CD14-positive monocyte (primary cell): ENCODE results near the gene CFAP97. TPM values are rescaled to one million over a fixed set of nuclear protein-coding genes. Genes with fewer than 3 reads are reported as not detected.

Experiments
- DNase-seq, 3 donors: peaks; one replicate each; pipeline ENCODE4 v3.0.0-alpha.2; 2011 to 2022
- H2AFZ ChIP-seq: 2 replicates; pipeline ENCODE4 v1.6.0; 2012; ENCODE audit warnings: mild to moderate bottlenecking, low read depth, low read length, inconsistent platforms; ENCODE audit not compliant: insufficient read depth, poor library complexity, severe bottlenecking
- H3K27ac ChIP-seq, 2 donors: 1 replicate in 1 of 2; 2 replicates in 1 of 2; pipeline ENCODE4 v1.5.1; 2012 to 2013; ENCODE audit warnings: low read length in 2 of 2, control low read depth in 1 of 2, inconsistent platforms in 1 of 2, low read depth in 1 of 2, mild to moderate bottlenecking in 1 of 2
- H3K27me3 ChIP-seq, 2 donors: one replicate each; pipeline versions ENCODE4 v1.6.0 to v1.6.1; 2011 to 2013; ENCODE audit warnings: low read length in 2 of 2; ENCODE audit not compliant: control insufficient read depth in 2 of 2, insufficient read depth in 2 of 2
- H3K36me3 ChIP-seq, 2 donors: replicated peaks in 1 of 2; 1 replicate in 1 of 2; 2 replicates in 1 of 2; pipeline versions ENCODE4 v1.5.1 to v1.6.1; 2012 to 2013; ENCODE audit warnings: low read length in 2 of 2, control low read depth in 1 of 2, inconsistent platforms in 1 of 2, mild to moderate bottlenecking in 1 of 2; ENCODE audit not compliant: insufficient read depth in 2 of 2, control insufficient read depth in 1 of 2
- H3K4me1 ChIP-seq, 2 donors: 1 replicate in 1 of 2; 2 replicates in 1 of 2; pipeline versions ENCODE4 v1.5.1 to v1.6.1; 2012 to 2013; ENCODE audit warnings: low read length in 2 of 2, control low read depth in 1 of 2, inconsistent platforms in 1 of 2, mild to moderate bottlenecking in 1 of 2, moderate library complexity in 1 of 2; ENCODE audit not compliant: insufficient read depth in 2 of 2, control insufficient read depth in 1 of 2
- H3K4me2 ChIP-seq: replicated peaks from 2 replicates; pipeline ENCODE3; 2012; ENCODE audit warnings: low read length, moderate library complexity, mild to moderate bottlenecking; ENCODE audit not compliant: poor library complexity, severe bottlenecking; ENCODE audit errors: extremely low read depth
- H3K4me3 ChIP-seq, 3 experiments: fragments of 200-600 bp in 1 of 3; sonication (generic) in 1 of 3; replicated peaks in 1 of 3; 1 replicate in 2 of 3; 2 replicates in 1 of 3; pipeline ENCODE4 v1.5.1; 2011 to 2013; ENCODE audit warnings: low read length in 3 of 3, mild to moderate bottlenecking in 3 of 3, control low read depth in 2 of 3, low read depth in 2 of 3, inconsistent platforms in 1 of 3, moderate library complexity in 1 of 3
- H3K79me2 ChIP-seq: 2 replicates; pipeline ENCODE4 v1.6.0; 2012; ENCODE audit warnings: mild to moderate bottlenecking, control low read depth, inconsistent platforms, low read length, moderate library complexity; ENCODE audit not compliant: insufficient read depth
- H3K9ac ChIP-seq: 2 replicates; pipeline ENCODE4 v1.6.0; 2017; ENCODE audit warnings: low read length, mild to moderate bottlenecking; ENCODE audit not compliant: insufficient read depth, poor library complexity, severe bottlenecking
- H3K9me3 ChIP-seq, 2 donors: replicated peaks in 1 of 2; 1 replicate in 1 of 2; 2 replicates in 1 of 2; pipeline versions ENCODE4 v1.5.1 to v1.6.1; 2012 to 2013; ENCODE audit warnings: low read length in 2 of 2, control low read depth in 1 of 2; ENCODE audit not compliant: control insufficient read depth in 1 of 2, insufficient read depth in 1 of 2
- H4K20me1 ChIP-seq: 2 replicates; pipeline ENCODE4 v1.6.0; 2012; ENCODE audit warnings: mild to moderate bottlenecking, low read length, control low read depth, moderate library complexity; ENCODE audit not compliant: insufficient read depth
- H3K27ac Mint-ChIP-seq, 7 donors: one replicate each; pipeline ENCODE4 v1.8.0; 2020; ENCODE audit warnings: mild to moderate bottlenecking in 7 of 7, mixed read lengths in 7 of 7, moderate library complexity in 6 of 7, inconsistent platforms in 2 of 7
- H3K27me3 Mint-ChIP-seq, 3 donors: one replicate each; pipeline ENCODE4 v1.8.0; 2021 to 2022; ENCODE audit warnings: low read depth in 3 of 3, mild to moderate bottlenecking in 3 of 3, mixed read lengths in 3 of 3, moderate library complexity in 3 of 3, inconsistent platforms in 1 of 3
- H3K36me3 Mint-ChIP-seq, 2 donors: one replicate each; pipeline ENCODE4 v1.8.0; 2020; ENCODE audit warnings: mixed read lengths in 2 of 2, inconsistent platforms in 1 of 2, mild to moderate bottlenecking in 1 of 2
- H3K4me1 Mint-ChIP-seq: one replicate; pipeline ENCODE4 v1.8.0; 2020; ENCODE audit warnings: mild to moderate bottlenecking, mixed read lengths
- H3K4me3 Mint-ChIP-seq, 2 donors: one replicate each; pipeline ENCODE4 v1.8.0; 2020; ENCODE audit warnings: mild to moderate bottlenecking in 2 of 2, mixed read lengths in 2 of 2, moderate library complexity in 1 of 2
- H3K9me3 Mint-ChIP-seq, 7 donors: one replicate each; pipeline ENCODE4 v1.8.0; 2020 to 2022; ENCODE audit warnings: mixed read lengths in 7 of 7, mild to moderate bottlenecking in 6 of 7, moderate library complexity in 6 of 7, inconsistent platforms in 2 of 7
- WGBS: methylation state at CpG from one replicate; pipeline ENCODE4 v1.1.5; 2013; ENCODE audit warnings: missing lambda C conversion rate; ENCODE audit not compliant: insufficient coverage; 5-methylcytosine and 5-hydroxymethylcytosine counted together
- intact Hi-C, 2 donors: fragments of 100-400 bp; cut with micrococcal nuclease; formaldehyde crosslinking; loops; one replicate each; pipeline versions ENCODE4 v1.15.0 to v1.15.1; 2023
- polyA plus RNA-seq, 3 donors: library from polyadenylated mRNA; depleted of rRNA in 1 of 3; unstranded in 2 of 3; stranded (reverse) in 1 of 3; fragments of 300-500 nt in 2 of 3; fragments of >200 nt in 1 of 3; fragmentation: Illumina TruSeq in 2 of 3; gene quantifications; 1 replicate in 2 of 3; 2 replicates in 1 of 3; pipeline ENCODE4 v1.2.3, GENCODE V29; 2012 to 2021
- TF ChIP-seq, protein P1 (sequence below): fragments of 200-600 bp; IDR thresholded peaks from one replicate; pipeline ENCODE4 v1.8.0; 2022; ENCODE audit warnings: antibody characterized with exemption, mild to moderate bottlenecking

The CFAP97 gene
- polyA plus RNA-seq, 3 donors = 2.7 to 16.8 (median 12.3) TPM

DNA sequence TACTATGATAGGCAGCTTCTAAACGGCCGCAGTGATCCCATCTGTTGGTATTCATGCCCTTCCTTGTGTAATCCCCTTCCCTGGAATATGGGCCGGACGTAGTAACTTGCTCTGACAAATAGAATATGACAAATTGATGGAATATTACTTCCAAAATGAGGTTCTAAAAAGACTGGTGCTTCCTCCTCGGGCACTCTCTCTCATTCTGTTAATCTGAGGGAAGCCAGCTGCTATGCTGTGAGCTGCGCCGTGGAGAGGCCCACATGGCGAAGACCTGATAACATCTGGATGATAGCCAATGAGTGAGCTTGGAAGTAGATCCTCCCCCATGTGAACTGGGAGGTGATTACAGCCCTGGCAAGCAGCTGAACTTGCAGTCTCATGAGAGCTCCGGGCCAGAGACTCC is 88.0 kb downstream of the CFAP97 start:
- TF ChIP-seq, protein P1, sequence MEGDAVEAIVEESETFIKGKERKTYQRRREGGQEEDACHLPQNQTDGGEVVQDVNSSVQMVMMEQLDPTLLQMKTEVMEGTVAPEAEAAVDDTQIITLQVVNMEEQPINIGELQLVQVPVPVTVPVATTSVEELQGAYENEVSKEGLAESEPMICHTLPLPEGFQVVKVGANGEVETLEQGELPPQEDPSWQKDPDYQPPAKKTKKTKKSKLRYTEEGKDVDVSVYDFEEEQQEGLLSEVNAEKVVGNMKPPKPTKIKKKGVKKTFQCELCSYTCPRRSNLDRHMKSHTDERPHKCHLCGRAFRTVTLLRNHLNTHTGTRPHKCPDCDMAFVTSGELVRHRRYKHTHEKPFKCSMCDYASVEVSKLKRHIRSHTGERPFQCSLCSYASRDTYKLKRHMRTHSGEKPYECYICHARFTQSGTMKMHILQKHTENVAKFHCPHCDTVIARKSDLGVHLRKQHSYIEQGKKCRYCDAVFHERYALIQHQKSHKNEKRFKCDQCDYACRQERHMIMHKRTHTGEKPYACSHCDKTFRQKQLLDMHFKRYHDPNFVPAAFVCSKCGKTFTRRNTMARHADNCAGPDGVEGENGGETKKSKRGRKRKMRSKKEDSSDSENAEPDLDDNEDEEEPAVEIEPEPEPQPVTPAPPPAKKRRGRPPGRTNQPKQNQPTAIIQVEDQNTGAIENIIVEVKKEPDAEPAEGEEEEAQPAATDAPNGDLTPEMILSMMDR = no peak
- no peak overlapping the region for H2AFZ ChIP-seq
- Mint-ChIP-seq H3K4me1 (no peaks in the 10 kb centered on the region), H3K9me3 (no peaks in the 10 kb centered on the region), H3K36me3 (no peaks in the 10 kb centered on the region), H3K4me3 (no peak overlapping the region), H3K27ac (no peak overlapping the region), H3K27me3 (peaks cover 15 to 22% (median 19%) of the 10 kb centered on the region in 3 donors)
- H3K9me3 ChIP-seq = no peaks in the 10 kb centered on the region
- no peak overlapping the region for H3K9ac ChIP-seq
- DNase-seq = no peak
- intact Hi-C loops = no loop called here
- H3K36me3 ChIP-seq = no peaks in the 10 kb centered on the region
- H4K20me1 ChIP-seq = no peaks in the 10 kb centered on the region
- 17% methylated on average over 3 of the region's 9 CpGs for WGBS
- no peaks in the 10 kb centered on the region for H3K79me2 ChIP-seq
- H3K27ac ChIP-seq = no peak overlapping the region
- H3K27me3 ChIP-seq = no peaks in the 10 kb centered on the region
- H3K4me1 ChIP-seq = no peaks in the 10 kb centered on the region
- H3K4me2 ChIP-seq = no peak overlapping the region
- H3K4me3 ChIP-seq = no peak overlapping the region

DNA sequence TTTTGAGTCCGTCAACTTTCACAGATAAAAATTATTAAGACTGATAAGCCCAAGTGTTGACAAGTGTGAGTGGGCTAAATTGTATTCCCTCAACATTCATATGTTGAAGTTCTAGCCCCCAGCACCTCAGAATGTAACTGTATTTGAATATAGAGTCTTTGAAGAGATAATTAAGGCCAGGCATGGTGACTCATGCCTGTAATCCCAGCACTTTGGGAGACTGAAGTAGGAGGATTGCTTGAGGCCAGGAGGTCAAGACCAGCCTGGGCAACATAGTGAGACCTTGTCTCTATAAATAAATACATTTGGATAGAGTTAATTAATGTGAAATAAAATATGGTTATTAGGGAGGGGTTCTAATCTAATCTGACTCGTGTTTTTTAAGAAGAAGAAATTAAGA is 90.5 kb downstream of the CFAP97 start:
- H2AFZ ChIP-seq = no peak overlapping the region
- DNase-seq = no peak
- peaks cover 0 to 2% of the 10 kb centered on the region in 2 donors for H3K27me3 ChIP-seq
- Mint-ChIP-seq H3K27me3 (peaks cover 12 to 14% (median 14%) of the 10 kb centered on the region in 3 donors), H3K27ac (no peak overlapping the region), H3K9me3 (no peaks in the 10 kb centered on the region), H3K36me3 (no peaks in the 10 kb centered on the region), H3K4me1 (no peaks in the 10 kb centered on the region), H3K4me3 (no peak overlapping the region)
- 100% methylated on average over 1 of the region's 2 CpGs for WGBS
- no peak overlapping the region for H3K4me3 ChIP-seq
- H3K9ac ChIP-seq = no peak overlapping the region
- intact Hi-C loops = no loop called here
- no peaks in the 10 kb centered on the region for H3K4me1 ChIP-seq
- no peaks in the 10 kb centered on the region for H3K9me3 ChIP-seq
- TF ChIP-seq, protein P1 = no peak
- no peak overlapping the region for H3K4me2 ChIP-seq
- H4K20me1 ChIP-seq = no peaks in the 10 kb centered on the region
- no peaks in the 10 kb centered on the region for H3K79me2 ChIP-seq
- H3K27ac ChIP-seq = no peak overlapping the region
- no peaks in the 10 kb centered on the region for H3K36me3 ChIP-seq
